NCI-H1092 treated with DMSO at 0.1 percent for 48 hours (cell line): ENCODE results near the gene YOD1.

Experiments used
- DNase-seq: peaks from one replicate; lab custom pipeline; 2025; lab: John Stamatoyannopoulos, UW

The YOD1 gene

DNA sequence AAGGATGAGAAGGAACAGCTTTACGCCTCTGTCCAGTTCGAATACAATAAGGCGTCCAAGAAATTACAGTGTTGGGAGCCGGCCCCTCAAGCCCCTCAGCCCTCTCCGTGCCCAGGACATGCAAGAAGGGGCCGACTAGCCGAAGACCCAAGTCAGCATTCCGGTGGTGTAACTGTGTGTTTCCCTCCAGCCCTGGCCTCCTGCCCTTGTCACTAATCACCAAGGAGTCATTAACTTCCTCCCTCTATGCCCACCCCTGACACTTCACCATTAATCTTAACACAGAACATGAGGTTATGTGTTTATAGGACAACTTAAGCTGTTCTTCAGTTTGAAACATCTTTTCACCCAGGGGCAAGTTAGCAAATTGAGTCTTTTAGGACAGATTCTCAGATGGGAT lies 21.2 kb upstream of the YOD1 start:
- DNase-seq = no peak

DNA sequence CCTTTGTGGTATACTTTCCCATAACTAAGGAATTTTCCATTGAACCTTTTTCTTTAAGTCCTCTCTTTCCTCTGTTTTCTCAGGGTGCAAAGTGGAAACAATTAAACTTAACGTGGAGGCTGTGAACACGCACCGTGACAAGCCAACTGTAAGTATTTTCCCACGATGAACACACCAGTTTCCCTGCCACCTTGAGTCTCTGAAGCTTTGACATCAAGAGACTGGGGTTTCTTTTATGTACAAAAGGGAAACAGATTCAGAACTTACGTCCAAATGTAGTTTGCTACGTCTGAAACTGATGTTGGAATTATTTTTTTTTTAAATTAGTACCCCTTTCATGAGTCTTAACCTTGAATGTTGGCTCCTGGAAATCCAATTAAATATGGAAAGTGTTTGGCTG lies 20.4 kb upstream of the YOD1 start:
- no peak for DNase-seq

DNA sequence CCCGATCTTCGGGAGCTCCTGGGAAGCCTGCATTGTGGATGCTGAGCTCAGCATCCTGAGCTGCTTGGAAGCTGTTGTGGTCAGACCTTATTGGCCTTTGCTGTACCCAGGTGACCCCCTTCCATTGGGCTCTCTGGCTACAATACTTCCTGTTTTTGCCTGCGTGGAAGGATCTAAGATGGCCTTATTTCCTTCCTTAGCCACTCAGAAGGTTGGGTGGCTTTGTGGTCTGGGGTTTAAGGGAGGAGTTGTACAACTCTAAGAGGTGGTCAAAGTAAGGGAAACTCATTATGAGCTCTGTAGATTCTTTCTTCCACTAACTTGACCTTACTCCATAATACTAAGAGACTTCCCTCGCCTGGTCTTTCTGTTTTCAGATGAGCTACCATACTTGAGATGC lies 19.8 kb upstream of the YOD1 start:
- no peak for DNase-seq

DNA sequence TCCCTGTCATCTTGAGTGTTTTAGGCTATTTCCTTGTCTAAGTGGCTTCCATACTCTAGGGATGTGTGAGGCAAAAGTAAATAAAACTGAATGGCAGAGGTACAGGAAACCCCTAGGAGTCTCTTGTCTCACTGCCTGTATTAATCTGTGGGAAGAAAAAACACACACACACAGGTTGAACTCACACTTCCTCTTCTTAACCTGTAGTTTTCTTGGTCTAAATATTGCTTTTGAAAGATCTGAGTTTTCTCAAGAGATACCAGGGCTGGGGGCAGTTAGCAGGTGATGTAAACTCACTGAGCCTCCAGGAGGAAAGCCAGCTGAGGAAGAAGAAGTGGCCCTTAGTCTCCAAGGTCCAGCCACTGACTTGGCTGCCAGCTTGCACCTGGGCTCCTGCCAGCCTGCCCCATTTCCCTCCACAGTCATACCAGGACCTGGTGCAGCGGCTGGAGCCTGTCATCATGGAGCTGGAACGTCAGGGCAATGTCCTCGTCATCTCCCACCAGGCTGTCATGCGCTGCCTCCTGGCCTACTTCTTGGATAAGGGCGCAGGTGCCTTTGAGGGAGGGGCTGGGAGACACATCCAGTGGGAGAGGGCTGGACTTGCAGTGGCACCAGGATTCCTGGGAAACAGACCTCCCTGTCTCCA lies 19.0 kb upstream of the YOD1 start:
- DNase-seq = no peak

DNA sequence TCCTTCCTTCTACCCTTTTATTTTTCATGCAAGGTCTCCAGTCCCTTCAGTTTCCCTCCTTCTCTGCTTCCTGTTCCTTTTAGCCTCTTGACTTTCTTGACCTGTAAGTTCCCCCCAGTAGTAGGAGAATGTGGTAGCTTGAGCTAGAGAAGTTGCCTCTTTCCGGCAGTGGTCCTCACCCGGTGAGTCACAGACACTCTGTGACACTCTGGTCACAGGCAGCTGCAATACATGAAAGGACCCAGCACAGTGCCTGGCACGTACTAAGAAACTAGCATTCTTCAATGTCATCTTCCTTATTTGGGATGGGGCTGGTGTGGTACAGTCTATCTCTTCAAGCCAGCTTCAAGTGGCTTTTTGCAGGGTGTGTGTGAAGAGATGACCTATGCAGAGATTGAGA lies 18.1 kb upstream of the YOD1 start:
- no peak for DNase-seq

DNA sequence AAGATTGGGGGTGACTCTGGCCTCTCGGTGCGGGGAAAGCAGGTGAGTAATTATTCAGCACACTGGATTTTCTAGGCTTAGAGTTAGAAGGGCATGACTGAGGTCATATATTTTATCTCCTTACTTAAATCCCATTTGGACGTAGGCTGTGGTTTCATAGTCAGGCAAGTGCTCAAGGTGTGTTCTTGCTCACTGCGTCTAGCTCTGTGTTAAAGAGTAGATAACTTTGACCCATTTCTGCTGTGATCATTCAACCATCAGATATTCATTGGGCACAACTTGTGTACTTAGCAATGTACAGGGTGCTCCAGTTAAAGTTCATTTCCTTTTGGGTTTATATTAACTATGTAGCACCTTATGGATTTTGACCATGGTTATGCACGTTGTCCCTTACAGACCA lies 16.7 kb upstream of the YOD1 start:
- DNase-seq = no peak

DNA sequence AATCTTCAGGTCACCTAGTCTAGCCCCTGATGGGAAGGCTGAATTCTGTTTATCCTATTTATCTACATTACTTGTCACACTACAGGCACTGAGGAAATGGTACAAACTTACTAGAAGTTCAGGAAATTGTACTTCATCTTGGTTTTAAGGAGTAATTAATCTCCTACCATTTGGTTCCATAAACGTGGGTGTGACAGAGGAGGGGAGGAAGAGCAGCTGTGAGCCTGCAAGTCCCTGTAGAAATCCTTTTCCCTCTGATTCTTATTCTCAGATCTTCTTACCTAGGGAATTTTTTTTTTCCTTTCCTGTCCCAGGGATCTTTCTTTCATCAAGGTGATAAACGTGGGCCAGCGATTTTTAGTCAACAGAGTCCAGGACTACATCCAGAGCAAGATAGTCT lies 16.2 kb upstream of the YOD1 start:
- DNase-seq = no peak

DNA sequence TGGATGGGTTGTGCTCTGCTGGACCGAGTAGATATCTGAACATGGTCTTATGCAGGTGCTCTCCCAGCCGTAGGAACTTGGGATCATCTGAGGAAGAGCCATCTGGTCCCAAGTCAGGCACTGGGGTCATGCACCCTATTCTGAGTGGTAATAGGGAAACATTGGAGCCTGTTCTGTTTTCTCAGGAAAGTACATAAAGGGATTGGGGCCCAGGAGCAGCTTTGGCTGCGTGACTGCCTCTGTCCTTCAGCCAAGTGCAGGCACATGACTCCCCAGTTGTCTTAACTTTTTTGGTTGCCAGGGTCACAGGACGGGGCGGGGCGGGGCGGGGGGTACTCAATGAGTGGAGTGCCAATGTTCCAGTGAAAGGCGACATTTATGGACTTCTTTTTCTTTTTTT lies 13.6 kb upstream of the YOD1 start:
- DNase-seq = no peak

DNA sequence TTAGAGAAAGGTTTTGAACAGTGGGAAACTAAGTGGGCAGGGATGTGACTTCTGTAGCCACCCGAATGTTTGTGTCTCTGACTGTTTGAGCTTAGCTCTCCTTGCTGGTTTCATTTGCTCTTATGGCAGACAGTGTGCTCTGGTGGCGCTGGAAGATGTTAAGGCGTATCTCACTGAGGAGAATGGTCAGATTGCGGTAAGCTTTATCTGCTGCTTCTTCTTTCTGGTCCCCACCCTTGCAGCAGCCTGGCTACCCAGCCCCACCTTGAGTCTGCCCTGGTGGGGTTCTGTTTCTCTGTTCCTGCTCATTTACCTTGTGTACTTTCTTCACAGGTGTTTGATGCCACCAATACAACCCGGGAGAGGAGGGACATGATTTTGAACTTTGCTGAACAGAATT lies 12.0 kb upstream of the YOD1 start:
- no peak for DNase-seq

DNA sequence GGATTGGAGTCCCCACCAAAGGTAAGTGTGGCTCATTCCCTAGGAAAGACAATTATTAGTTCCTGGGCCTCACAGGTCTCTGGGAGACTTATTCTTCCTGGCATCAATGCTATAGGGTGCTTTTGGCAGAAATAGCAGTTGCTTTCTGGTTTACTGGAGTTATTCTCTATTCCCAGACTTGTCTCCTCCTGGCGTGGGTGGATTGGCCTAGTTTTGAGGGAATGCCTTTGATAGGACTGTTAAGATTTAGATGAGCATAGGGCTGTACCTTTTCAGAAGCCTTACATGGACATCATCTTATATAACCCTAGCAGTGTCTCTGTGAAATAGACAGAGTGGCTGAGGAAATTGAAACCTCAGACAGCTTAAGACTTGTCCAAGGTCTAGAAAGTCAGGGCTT lies 11.1 kb upstream of the YOD1 start:
- DNase-seq = no peak

DNA sequence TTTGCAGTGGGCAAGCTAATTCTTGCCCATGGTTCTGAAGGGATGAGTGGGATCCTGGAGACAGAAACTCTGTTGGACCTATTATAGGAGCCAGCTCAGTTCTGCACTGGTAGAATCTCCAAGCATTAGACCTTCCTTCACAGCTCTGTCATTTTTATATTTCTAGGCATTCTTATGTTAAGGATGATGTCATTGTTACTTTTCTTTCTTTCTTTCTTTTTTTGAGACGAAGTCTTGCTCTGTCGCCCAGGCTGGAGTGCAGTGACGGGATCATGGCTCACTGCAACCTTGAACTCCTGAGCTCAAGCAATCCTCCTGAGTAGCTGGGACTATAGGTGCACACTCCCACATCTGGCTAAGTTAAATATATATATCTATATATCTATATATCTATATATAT lies 9.6 kb upstream of the YOD1 start:
- DNase-seq = no peak

DNA sequence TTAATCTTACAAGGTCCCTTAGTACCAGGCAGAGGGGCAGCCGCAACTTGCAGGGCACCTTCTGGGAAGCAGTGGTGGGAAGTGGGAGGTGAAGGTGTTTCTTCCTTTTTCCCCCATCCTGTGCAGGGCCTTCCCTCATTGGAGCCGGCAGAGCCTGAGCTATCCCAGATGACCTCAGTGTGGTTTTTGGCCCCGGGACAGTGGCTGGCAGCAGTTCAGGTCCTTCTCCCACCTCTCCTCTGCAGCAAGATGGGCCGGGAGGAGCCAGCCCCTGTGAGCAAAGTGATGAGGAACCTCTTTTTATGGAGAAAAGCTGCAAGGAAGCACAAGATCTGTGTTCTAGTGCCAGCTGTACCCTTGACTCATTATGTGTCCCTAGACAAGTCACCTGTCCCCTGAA lies 8.9 kb upstream of the YOD1 start:
- DNase-seq = no peak

DNA sequence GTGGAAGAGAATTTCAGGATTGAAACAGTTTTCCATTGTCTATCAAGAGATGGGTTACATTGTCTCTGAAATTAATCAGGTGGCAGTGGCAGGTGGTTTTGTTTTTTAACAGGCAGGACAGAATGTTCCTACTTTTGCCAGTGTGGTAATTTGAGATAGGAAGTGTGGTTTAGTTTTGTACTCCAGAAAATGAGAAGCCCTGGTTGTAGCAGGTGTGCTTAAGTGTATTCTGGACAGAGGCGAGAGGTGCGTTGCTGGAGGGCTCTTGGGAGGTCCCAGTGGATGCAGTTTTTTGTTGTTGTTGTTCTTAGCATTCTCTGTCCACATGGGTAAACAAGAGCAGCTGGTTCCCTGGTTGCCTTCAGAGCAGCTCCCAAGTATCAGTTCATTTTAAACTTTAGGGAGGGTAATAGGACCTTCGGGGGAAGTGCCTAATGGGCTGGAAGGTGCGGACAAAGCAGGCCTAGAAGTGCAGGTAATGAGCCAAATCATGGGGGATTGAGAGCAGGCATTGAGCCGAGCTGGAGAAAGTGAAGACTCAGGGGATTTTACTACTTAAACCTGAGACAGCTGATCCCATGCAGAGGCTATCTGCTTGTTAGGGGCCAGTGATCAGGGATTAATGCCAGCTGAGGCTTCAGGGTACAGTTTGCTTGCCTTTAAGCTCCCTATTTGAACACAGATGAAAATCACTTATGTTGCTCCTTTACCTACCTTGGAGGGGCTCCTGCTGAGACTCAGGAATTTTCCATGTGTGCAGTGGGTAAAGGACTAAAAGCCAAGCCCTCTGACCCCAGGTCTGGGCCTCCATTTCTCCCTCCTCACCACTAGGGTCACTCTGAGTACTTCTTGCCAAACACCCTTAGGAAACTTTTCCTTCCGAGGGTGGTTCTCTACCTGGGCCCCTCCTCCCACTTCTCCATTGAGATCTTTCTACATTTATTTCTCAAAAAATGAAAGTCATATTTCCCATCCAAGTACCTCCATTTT lies 8.2 kb upstream of the YOD1 start:
- DNase-seq = peak; percentile 85

DNA sequence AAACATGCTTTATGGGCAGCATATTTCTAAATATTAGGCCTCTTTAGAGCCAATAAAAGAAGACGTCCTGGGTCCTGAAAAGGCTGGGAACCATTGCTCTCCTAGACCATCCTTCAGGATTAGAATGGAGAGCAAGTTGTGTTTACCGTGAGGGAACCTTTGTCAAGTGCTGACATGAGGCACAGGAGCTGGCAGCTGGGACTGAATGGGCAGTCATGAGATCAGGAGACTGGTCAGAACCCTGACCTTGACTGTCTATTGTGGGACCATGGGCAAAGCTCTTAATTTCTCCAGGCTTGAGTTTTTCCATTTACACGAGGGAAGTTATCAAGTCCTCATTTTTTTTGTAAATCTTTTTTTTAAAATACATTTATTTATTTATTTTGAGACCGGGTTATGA lies 7.2 kb upstream of the YOD1 start:
- peak; percentile 42 for DNase-seq

DNA sequence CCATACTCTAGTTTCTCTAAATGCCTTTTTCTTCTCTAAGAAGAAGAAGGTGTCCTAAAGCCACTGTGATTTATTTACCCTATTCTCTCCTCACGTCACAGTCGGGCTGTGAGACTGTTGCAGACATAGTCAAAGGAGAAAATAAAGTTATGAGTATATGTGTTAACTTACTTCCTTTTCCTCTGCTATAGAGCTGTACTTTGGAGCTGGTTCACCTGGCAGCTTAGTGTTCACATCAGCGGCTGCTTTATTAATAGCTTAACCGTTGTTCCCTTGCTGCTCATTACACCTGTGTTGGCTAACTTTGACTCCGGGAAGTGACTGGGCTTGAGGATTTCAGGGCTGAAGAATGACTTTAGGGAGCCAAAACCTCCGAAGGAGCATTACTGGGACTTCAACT lies 5.7 kb upstream of the YOD1 start:
- DNase-seq = no peak

DNA sequence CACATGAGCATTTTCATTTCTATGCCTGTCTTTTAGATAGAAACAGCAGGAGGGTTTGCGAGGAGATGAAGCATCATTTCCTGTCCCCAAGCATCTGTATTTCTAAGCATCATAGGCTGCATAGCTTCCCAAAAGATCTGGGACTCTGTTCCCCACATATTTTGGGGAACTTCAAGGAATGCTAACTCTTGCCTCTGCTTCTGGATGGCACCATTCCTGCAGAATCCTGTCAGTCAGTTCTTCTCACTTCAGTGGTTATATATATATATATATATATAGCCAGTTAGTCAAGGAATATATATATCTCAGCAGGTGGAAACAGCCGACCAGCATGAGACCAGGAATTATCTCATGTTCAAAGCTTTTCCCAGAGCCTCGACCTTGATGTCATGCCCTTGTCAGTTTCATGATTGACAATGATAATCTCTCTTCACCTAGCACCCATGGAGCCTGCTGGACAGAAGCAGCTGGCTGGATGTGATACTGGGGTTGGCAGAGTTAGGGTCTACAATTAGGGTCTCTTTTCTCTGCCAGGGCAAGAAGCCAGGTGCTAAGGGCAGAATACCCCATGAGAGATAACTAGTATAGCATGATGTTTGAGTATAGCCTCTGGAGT lies 4.5 kb upstream of the YOD1 start:
- no peak for DNase-seq

DNA sequence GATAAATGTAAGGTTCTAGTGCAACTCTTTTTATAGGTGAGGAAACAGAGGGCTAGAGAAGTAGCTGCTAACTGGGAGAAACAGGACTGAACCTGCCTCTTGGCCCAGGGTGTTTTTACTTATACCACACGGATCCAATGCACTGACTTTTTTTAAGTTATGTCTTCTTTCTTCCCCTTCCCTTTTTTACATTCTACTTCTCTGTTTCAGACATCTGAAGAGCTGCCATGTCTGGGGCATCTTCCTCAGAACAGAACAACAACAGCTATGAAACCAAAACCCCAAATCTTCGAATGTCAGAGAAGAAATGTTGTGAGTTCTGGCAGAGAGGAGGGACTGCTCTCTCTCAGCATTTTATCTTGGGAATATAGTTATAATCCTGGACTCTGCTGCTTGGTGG lies 3.5 kb upstream of the YOD1 start:
- DNase-seq = no peak

DNA sequence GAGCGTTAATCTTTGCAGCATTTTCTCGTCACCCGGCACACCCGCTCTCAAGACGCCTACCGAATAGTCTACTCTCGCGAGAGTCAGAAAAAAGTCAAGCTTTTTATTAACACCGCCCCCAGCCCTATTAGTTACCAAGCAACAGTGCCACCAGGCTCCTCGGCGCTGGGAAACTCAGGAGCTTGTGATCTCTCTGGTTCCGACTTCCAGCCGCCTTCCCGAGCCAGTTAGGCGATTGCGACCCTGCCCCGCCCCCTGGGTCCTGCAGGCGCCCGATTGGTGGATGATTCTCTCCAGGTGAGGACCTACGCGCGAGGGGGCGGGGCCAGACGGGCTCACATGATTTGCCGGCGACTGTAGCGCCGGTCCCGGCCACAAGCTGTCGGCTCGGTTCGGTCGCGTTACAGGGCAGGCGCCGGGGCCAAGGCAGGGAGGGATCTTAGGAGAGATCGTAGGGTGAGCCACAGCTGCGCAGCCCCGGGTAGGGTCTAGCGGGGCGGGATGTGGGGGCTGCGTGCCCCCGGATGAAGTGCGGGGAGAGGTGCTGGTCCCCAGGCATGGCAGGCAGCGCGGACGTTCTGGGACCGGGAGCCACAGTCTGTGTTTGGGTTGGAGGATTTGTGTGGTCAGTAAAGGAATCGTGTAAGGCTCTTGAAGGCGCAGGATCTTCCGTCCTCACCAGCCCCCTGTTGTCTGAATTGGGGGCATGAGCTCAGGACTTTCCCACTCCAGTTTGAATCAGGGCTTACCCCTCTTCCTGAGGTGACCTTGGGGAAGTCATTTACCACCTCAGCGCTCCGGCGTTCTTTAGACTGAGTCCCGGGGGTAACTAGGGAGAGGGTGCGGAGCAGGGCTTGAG lies 2.1 kb upstream of the YOD1 start, which contains the start of gene PFKFB2:
TSS of gene PFKFB2 (plus strand) at position 365 of the 859 bp plus-strand sequence. CDS start 1,443 bp downstream, outside the sequence.
- DNase-seq = peak; percentile 99

DNA sequence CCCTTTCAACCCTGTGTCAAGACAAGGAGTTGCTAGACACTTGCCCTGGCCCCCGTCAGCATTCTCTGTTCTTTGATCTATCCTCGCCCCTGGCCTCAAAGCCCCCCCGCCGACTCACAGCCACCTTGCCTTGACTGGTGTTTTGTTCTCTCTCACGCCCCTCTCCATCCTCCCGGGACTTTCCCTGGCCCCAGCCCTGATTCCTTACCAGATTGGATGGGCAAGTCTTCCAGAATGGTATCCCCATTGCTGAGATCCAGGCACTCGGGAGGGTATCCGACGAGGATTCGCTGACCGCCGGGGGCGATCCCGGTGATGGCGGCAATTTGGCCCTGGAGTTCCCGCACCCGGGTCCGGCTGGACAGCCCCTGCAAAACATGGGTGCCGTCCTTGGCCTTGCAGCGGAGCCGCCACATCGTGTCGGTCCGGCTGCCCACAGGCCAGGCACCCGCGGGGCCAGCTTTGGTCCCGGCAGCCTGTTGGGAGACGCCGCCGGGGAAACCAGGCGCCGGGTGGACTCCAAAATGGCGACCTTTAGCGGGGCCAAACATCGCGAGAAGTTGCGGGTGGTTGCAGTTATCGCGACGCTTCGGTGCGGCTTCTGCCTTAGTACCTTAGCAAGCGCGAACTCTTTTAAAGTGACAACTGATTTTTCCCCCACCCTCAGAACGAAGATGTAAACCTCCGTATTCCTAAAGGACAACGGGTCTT lies 373 bp downstream of the YOD1 start:
- peak; percentile 94 for DNase-seq

DNA sequence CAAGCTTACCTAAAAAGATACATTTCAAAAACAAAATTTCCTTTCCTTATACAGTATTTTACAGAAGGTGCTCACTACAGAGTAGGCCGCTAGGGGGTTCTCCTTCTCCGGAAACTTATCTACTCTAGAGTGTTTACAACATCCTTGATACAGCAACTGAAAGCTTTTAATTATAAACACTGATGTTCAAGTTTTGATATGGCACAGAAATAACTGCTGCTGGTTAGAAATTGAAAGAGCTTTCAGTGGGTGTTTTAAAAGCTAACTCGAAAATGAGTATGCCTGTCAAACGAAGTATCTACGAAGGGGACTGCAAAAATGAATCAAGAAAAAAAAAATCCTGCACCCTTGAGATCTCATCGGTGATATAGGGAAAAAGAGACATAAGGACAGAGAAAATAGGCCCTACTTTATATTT lies 1.0 kb downstream of the YOD1 start:
- peak; percentile 60 for DNase-seq

DNA sequence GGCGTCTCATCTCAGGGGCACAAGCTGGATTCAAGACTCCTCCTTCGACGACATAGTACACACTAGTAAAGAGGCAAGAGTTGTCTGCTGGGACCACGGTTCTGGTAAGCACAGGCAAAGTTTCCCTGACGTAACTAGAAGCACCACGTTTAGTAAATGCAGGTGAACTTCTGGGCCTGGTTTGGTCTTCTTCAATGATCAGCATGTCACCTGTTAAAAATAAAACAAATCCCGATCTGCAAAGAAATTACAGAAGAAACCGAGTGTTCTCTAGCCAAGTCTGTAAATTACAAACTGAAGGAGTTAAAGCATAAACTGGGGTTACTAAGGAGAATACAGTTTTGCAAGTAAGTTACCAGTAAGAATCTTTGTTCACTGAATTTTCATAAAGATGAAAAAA lies 1.5 kb downstream of the YOD1 start:
- DNase-seq = no peak
